Osteocyte (in vitro differentiated cells): ENCODE measurements around the gene PNRC1. TPM values are rescaled to one million over a fixed set of nuclear protein-coding genes. Genes with fewer than 3 reads are reported as not detected.
A peak's percentile ranks its signal among the peaks of the same experiment; 100 is the strongest.

Experiments used
- DNase-seq: peaks from one replicate; pipeline ENCODE4 v3.0.0; 2021; ENCODE audit warnings: mixed read lengths; ENCODE audit not compliant: unreplicated experiment; ENCODE audit errors: extremely low spot score
- H3K27ac Mint-ChIP-seq: one replicate; pipeline ENCODE4 v1.8.0; 2021; ENCODE audit warnings: mild to moderate bottlenecking, mixed read lengths; ENCODE audit not compliant: unreplicated experiment
- H3K27me3 Mint-ChIP-seq: one replicate; pipeline ENCODE4 v1.8.0; 2021; ENCODE audit warnings: mixed read lengths; ENCODE audit not compliant: unreplicated experiment
- H3K36me3 Mint-ChIP-seq: one replicate; pipeline ENCODE4 v1.8.0; 2021; ENCODE audit warnings: mixed read lengths; ENCODE audit not compliant: unreplicated experiment
- H3K4me1 Mint-ChIP-seq: one replicate; pipeline ENCODE4 v1.8.0; 2021; ENCODE audit warnings: mixed read lengths; ENCODE audit not compliant: unreplicated experiment
- H3K4me3 Mint-ChIP-seq: one replicate; pipeline ENCODE4 v1.8.0; 2021; ENCODE audit warnings: mild to moderate bottlenecking, moderate library complexity, mixed read lengths; ENCODE audit not compliant: unreplicated experiment
- H3K9me3 Mint-ChIP-seq: one replicate; pipeline ENCODE4 v1.8.0; 2021; ENCODE audit warnings: mixed read lengths; ENCODE audit not compliant: unreplicated experiment
- total RNA-seq: library from RNA; stranded (reverse); gene quantifications from 2 replicates; pipeline ENCODE4 v1.2.1, GENCODE V29; 2021
- TF ChIP-seq, protein P1 (sequence below): fragments of 200-600 bp; sonication (generic); IDR thresholded peaks from 2 replicates; pipeline ENCODE4 v1.5.0; 2021; ENCODE audit warnings: antibody characterized with exemption, mild to moderate bottlenecking, moderate library complexity

The PNRC1 gene
- total RNA-seq, 1 donor from 2014 or later, result 160 TPM

DNA sequence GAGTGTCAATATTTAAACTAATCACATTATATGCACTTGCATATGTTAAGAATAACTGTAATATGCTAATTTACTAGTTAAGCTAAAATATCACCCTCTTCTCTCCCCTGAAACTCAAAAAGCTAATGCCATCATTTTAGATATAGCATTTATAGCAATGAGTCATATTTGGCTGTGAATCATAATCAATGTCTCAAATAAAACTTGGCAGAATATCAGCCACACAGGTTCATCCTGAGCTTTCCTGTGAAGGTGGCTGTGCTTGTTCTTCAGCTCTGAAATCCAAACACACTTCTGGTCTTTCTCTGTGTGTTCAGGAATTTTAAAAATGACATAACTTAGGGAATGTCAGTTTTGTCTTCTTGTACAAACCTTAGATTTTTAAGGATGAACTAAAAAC, 12.8 kb upstream of the PNRC1 start:
- no peak for DNase-seq
- Mint-ChIP-seq H3K9me3 (no peaks in the 10 kb centered on the region), H3K36me3 (no peaks in the 10 kb centered on the region), H3K4me1 (peaks cover 6% of the 10 kb centered on the region), H3K27me3 (peaks cover 18% of the 10 kb centered on the region), H3K4me3 (no peak overlapping the region), H3K27ac (no peak overlapping the region)
- TF ChIP-seq, protein P1, sequence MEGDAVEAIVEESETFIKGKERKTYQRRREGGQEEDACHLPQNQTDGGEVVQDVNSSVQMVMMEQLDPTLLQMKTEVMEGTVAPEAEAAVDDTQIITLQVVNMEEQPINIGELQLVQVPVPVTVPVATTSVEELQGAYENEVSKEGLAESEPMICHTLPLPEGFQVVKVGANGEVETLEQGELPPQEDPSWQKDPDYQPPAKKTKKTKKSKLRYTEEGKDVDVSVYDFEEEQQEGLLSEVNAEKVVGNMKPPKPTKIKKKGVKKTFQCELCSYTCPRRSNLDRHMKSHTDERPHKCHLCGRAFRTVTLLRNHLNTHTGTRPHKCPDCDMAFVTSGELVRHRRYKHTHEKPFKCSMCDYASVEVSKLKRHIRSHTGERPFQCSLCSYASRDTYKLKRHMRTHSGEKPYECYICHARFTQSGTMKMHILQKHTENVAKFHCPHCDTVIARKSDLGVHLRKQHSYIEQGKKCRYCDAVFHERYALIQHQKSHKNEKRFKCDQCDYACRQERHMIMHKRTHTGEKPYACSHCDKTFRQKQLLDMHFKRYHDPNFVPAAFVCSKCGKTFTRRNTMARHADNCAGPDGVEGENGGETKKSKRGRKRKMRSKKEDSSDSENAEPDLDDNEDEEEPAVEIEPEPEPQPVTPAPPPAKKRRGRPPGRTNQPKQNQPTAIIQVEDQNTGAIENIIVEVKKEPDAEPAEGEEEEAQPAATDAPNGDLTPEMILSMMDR, result no peak

DNA sequence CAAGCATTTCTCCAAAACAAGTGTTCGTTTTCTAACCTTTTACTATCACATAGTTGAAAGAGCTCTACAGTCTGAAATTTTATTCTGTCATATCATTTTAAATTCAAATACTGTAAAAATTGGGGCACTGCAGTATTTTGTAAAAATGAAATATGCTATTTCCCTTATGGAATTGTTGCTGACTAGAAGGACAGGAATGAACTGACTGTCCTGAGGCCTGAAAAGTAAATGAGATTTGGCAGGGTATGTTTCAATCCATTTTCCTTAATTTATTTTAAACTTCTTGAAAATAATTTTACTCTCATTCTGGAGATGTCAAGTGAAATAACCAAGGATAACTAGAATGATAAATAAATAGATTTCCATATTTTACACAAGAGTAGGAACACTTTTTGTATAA, 11.9 kb upstream of the PNRC1 start:
- TF ChIP-seq, protein P1, result no peak
- Mint-ChIP-seq H3K4me1 (peaks cover 11% of the 10 kb centered on the region), H3K36me3 (no peaks in the 10 kb centered on the region), H3K9me3 (no peaks in the 10 kb centered on the region), H3K4me3 (no peak overlapping the region), H3K27me3 (peaks cover 18% of the 10 kb centered on the region), H3K27ac (no peak overlapping the region)
- DNase-seq, result no peak

DNA sequence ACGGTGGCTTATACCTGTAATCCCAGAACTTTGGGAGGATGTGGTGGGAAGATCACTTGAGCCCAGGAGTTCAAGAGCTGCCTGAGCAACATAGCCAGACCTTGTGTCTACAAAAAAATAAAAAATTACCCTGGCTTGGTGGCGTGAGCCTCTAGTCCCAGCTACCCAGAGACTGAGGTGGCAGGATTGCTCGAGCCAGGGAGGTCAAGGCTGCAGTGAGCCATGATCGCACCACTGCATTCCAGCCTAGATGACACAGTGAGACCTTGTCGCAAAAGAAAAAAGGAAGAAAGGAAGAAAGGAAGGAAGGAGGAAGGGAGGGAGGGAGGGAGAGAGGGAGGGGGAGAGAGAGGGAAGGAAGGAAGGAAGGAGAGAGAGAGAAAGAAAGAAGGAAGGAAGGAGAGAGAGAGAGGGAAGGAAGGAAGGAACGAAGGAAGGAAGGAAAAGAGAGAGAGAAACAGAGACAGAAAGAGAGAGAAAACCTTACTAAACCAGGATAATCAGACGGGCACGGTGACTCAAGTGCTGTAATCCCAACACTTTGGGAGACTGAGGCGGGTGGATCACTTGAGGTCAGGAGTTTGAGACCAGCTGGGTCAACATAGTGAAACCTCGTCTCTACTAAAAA, 10.9 kb upstream of the PNRC1 start:
- peaks cover 11% of the 10 kb centered on the region for H3K4me1 Mint-ChIP-seq
- no peak overlapping the region for H3K4me3 Mint-ChIP-seq
- DNase-seq, result no peak
- TF ChIP-seq, protein P1, result no peak
- H3K27ac Mint-ChIP-seq, result no peak overlapping the region
- H3K36me3 Mint-ChIP-seq, result no peaks in the 10 kb centered on the region
- no peaks in the 10 kb centered on the region for H3K9me3 Mint-ChIP-seq
- H3K27me3 Mint-ChIP-seq, result peaks cover 18% of the 10 kb centered on the region

DNA sequence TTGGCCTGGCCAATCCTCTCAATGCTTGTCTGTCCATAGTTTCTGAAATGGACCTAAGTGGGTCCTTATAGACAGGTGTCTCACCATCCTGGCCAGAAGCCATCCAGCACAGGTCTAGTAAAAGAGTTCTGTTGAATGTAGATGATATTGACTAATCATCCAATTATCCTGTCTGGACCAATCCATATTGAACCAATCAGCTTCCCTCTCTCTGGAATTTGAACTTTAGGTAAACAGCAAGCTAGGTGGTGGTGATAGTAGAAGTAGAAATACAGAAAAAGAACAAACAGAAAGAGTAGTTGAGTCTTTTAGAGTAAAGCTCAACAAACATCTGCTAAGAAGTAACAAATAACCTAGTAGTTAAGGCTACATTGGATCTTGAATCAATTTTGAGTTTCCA, 9.5 kb upstream of the PNRC1 start:
- Mint-ChIP-seq H3K27me3 (peaks cover 18% of the 10 kb centered on the region), H3K27ac (no peak overlapping the region), H3K9me3 (no peaks in the 10 kb centered on the region), H3K4me3 (no peak overlapping the region), H3K36me3 (no peaks in the 10 kb centered on the region), H3K4me1 (peaks cover 11% of the 10 kb centered on the region)
- TF ChIP-seq, protein P1, result no peak
- no peak for DNase-seq

DNA sequence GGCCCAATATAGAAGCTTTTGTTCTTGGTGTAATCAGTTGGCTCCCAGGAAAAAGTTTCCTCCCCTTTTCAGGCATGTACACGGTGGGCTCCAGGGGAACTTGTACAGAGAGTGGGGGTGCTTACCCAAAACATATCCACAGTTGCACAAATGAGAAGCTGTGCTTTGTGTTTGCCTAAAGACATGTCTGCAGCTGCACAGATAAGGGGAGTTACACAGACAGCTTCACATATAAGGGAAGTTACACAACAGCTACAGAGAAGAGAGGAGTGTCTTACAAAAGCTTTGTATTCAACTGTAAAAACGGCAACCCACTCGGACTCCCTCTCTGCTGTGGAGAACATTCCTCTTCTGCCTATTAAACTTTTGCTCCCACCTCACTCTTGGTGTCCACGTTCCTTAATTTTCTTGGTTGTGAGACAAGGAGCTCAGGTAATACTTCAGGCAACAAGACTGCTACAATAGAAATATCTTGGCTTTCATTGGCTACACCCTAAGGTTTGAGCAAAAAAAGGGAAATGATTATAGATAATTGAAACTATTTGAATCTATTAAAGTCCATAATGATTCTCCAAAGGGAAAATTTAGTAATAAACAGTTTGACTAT, 7.4 kb upstream of the PNRC1 start:
- H3K9me3 Mint-ChIP-seq, result no peaks in the 10 kb centered on the region
- H3K27ac Mint-ChIP-seq, result peak overlapping the region; percentile 27
- no peak for DNase-seq
- H3K27me3 Mint-ChIP-seq, result no peaks in the 10 kb centered on the region
- TF ChIP-seq, protein P1, result no peak
- H3K4me1 Mint-ChIP-seq, result peaks cover 11% of the 10 kb centered on the region
- no peak overlapping the region for H3K4me3 Mint-ChIP-seq
- no peaks in the 10 kb centered on the region for H3K36me3 Mint-ChIP-seq
